AG09309 (cell line): ENCODE measurements around the gene RSAD1.

ENCODE experiments used
- DNase-seq: peaks from one replicate; pipeline ENCODE4 v3.0.0-alpha.2; 2010; ENCODE audit warnings: low read depth
- H3K4me3 ChIP-seq: 2 replicates; pipeline ENCODE4 v1.5.1; 2011; ENCODE audit warnings: mild to moderate bottlenecking, low read depth, low read length, moderate library complexity; ENCODE audit not compliant: control insufficient read depth
- TF ChIP-seq, protein P1 (sequence below): IDR thresholded peaks from 2 replicates; pipeline ENCODE4 v1.5.1; 2011; ENCODE audit warnings: mild to moderate bottlenecking, low read depth, low read length, inconsistent platforms; ENCODE audit not compliant: insufficient read depth, control insufficient read depth; ENCODE audit errors: missing control alignments

RSAD1 gene

DNA sequence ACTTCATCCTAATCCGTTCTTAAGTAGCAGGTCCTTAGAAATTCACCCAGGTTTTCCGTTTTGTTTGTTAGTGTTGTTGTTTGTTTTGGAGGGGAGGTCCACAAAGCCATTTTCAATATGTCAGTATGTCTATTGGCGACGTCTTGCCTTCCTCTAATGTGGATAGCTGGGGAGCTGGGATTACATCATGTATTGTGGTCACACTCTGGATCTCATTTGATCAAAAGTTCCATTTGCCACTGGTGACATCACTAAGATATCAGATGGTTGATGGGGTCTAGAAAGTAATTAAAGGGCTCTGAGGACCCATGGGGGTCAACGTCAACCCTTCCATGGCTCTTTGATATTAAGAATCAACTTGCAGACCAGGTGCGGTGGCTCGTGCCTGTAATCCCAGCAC lies 51.2 kb downstream of the RSAD1 start:
- TF ChIP-seq, protein P1, sequence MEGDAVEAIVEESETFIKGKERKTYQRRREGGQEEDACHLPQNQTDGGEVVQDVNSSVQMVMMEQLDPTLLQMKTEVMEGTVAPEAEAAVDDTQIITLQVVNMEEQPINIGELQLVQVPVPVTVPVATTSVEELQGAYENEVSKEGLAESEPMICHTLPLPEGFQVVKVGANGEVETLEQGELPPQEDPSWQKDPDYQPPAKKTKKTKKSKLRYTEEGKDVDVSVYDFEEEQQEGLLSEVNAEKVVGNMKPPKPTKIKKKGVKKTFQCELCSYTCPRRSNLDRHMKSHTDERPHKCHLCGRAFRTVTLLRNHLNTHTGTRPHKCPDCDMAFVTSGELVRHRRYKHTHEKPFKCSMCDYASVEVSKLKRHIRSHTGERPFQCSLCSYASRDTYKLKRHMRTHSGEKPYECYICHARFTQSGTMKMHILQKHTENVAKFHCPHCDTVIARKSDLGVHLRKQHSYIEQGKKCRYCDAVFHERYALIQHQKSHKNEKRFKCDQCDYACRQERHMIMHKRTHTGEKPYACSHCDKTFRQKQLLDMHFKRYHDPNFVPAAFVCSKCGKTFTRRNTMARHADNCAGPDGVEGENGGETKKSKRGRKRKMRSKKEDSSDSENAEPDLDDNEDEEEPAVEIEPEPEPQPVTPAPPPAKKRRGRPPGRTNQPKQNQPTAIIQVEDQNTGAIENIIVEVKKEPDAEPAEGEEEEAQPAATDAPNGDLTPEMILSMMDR = no peak

DNA sequence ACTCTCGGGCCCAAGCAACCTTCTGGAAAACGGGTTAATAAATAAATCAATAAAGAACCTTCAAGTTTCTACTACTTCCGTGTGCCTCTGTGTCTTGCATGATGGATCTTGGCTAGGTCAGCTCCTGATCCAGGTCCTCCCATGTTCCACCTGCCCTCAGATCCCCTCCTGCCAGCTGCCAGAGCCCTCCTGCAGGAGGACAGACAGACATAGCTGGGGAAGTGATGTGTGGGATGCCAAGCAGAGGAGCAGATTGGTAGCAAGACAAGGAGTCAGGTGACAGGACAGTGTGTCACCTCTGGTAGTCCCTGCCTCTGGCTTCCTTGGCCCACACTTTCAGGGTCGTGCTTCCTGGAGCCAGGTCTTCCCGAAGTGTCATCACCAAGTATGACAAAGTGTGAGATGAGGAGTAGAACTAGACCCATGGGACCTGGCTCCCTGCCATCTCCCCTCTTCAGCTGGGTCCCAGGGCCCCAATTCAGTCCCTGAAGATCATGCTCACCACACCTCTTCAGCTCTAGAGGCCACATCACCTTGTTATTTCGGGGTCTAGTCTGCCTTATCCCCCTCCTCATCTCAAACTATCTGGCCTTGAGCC lies 52.9 kb downstream of the RSAD1 start:
- H3K4me3 ChIP-seq = no peak overlapping the region
- no peak for DNase-seq
- TF ChIP-seq, protein P1 = no peak

More for the DNA sequence above, 51.2 kb downstream of the RSAD1 start:
- no peak overlapping the region for H3K4me3 ChIP-seq
- no peak for DNase-seq

DNA sequence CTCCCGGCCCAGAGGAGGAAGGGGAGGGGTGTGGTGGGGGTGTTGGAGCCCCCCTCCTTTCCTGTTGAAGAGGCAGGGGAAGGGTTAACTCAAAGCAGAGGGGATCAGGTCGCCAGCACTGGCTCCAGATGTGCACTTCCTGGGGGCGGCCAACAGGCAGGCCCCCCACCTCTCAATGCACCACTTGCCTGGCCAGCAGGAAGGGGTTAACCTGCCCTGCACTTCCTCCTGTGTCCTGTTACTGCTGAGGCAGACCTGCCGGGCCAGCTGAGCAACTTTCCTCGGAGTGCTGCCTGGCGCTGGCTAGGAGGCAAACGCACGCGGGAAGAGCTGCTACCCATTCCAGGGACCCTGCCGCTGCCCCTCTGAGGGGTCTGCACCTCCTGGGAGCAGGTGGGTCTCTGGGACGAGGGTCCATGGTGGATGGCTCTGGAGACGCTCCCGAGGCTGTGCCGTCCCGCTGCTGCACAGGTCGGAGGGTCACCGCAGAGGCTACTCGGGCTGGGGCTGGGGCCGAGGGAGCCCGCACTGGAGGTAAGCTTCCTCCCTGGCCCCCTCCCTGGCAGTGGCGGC lies 53.9 kb downstream of the RSAD1 start, which contains the start of gene EPN3:
TSS of gene EPN3 (plus strand) at position 284 of the 573 bp plus-strand sequence. CDS start 3,822 bp downstream, outside the sequence.
- TF ChIP-seq, protein P1 = no peak
- no peak within 1 kb of the TSS for H3K4me3 ChIP-seq
- no peak for DNase-seq

DNA sequence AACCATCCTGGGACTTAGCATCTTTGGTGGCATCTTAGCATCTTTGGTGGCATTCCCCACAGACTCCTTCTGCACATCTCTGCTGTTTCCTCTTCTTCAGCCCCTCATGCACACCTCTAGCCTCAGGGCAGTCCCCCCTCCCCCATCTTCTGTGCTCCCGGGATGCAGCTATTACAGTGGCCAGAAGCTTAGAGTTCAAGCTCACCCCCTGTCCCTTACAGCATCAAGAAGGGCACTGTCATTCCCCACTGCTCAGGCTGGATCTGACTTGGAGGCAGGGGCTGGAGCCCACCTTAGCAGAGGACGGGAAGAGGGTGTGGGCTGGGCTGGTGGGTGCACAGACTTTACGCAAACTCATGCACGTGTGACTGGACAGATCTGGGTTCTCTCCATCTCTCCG lies 54.5 kb downstream of the RSAD1 start:
- no peak for DNase-seq
- H3K4me3 ChIP-seq = no peak overlapping the region
- TF ChIP-seq, protein P1 = no peak

DNA sequence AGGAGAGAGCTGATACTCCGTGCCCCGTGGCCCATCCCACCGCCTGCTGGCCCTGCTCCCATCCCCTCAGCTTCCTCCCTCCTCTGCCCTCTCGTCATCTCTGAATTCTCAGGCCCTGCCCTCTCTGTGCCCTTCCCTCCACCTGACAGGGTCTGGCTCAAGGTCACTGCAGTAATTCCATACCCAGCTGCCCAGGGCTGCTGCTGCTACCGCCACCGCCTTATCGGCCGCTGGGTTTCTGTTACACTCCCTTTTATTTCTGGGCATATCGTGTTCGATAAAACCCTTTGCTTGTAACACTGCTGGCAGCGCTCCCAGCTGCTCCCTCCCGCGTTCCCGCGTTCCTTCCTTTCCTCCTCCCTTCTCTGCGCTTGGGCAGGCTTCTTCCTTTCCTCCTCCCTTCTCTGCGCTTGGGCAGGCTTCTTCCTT lies 55.1 kb downstream of the RSAD1 start:
- no peak for DNase-seq
- H3K4me3 ChIP-seq = no peak overlapping the region

DNA sequence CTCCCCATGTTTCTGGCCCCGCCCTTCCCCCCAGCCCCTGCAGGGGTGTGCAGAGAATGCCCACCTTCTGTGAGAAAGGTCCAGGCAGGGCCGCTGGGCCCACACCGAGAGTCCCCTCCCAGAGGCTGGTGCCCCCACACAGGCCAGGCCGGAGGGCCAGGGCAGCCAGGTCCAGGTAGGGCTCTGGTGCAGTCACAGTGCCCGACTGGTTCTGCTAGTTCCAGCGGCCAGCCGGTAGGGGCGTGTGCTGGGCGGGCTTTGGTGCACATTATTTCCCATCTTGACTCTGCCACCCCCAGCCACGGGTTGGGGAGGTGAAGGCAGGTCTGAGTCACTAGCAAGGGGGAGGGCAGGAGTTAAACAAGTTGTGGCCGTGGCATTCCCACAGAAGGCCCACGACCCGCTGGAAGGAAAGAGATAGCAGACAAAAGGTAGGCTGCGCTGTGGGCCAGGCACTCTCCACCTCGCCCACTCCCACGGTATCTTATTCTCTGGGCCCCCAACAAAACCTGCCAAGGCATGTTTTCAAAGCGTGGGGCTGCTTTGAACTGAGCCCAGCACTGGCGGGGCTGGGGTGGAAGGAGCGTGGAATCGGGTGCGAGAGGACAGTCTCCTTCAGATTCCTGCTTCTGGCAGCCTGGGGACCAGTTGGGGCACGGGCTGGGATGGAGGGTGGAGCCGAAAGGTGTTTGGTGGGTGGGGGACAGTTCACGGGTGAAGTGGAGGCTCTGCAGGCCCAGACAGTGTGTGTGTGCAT lies 55.7 kb downstream of the RSAD1 start:
- no peak for DNase-seq
- TF ChIP-seq, protein P1 = peak; percentile 40
- no peak overlapping the region for H3K4me3 ChIP-seq

More for the DNA sequence above, 55.1 kb downstream of the RSAD1 start:
- TF ChIP-seq, protein P1 = no peak
